KOPT-K1 (cell line): ENCODE results near the gene THTPA.

Experiments used
- H3K27ac ChIP-seq: fragments of 200-600 bp; sonication (generic); 2 replicates; pipeline ENCODE4 v1.5.1; 2016; ENCODE audit warnings: antibody characterized with exemption, mild to moderate bottlenecking, low read depth, low read length; ENCODE audit not compliant: poor library complexity, severe bottlenecking
- H3K36me3 ChIP-seq: fragments of 200-600 bp; sonication (generic); 2 replicates; pipeline ENCODE4 v1.5.1; 2017; ENCODE audit warnings: antibody characterized with exemption, mild to moderate bottlenecking, low read length, moderate library complexity; ENCODE audit not compliant: insufficient read depth
- H3K9me3 ChIP-seq: fragments of 200-600 bp; sonication (generic); 2 replicates; pipeline ENCODE4 v1.5.1; 2017; ENCODE audit warnings: antibody characterized with exemption, low read length, mild to moderate bottlenecking; ENCODE audit not compliant: insufficient read depth, poor library complexity, severe bottlenecking

THTPA gene, protein sequence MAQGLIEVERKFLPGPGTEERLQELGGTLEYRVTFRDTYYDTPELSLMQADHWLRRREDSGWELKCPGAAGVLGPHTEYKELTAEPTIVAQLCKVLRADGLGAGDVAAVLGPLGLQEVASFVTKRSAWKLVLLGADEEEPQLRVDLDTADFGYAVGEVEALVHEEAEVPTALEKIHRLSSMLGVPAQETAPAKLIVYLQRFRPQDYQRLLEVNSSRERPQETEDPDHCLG

DNA sequence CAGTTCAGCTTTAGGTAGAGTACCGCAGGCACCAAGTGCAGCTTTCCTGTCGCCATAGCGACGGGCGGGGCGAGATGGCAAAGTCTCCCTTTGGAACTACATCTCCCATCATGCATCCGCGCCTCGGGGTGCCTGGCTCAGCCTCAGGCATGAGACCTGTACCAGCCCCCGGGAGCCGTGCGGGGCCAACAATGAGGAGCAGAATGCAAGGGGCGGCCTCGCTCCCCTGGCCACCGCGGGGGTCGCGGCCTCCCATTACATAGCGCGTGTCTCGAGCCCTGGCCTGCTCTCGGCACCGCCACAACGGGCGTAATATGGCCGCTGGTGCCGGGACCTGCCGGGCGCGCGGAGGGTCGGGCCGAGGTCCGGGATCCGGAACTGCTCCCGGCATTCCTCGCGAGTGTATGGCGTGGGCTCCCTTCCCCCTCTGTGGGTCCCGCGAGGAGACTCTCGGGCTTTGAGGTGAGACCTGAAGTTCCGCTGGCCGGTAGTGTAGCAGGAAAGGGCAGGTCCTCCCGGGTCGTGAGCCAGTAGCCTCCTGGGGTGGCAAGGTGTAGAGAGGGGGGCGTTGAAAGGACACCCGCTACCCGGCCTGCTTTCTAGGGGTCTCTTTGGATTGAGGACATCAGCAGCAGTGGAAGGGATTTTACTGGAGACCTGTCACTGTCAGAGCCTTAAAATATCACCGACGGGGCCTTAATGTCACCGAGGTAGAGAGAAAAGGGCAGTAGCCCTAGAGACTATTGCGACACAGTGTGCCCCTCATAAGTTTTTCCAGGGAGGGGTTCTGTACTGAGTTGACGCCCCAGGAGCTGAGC, at the start of gene THTPA:
THTPA (plus strand) TSS at position 390 of the 818 bp plus-strand sequence. CDS start 487 bp downstream, outside the sequence.
- Histone ChIP-seq H3K27ac (peak within 1 kb of the TSS; percentile 80), H3K36me3 (peaks cover 34% of the 10 kb centered on the region), H3K9me3 (no peaks in the 10 kb centered on the region)

DNA sequence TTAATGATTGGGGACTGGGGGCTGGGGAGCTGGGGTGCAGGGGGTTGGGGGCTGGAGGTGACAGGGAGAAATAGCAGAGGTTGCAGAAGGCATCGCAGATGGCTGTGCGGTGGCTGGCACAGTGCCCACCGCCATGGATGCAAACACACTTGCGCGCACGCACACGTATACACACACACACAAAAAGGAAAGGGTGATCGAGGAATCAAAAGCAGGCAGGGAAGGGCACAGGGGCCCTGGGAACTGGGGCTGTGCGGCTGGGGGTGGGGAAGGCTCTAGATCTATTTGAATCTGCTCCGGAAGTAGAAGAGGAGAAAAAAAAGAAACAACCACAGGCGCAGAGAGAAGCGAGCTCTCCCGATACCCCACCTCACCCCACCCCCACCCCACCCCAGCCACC, 43.9 kb upstream of the THTPA start:
- H3K27ac ChIP-seq = peak overlapping the region; percentile 50
- H3K36me3 ChIP-seq = no peaks in the 10 kb centered on the region; the same call in 1 of the 2 replicates
- H3K9me3 ChIP-seq = no peaks in the 10 kb centered on the region

DNA sequence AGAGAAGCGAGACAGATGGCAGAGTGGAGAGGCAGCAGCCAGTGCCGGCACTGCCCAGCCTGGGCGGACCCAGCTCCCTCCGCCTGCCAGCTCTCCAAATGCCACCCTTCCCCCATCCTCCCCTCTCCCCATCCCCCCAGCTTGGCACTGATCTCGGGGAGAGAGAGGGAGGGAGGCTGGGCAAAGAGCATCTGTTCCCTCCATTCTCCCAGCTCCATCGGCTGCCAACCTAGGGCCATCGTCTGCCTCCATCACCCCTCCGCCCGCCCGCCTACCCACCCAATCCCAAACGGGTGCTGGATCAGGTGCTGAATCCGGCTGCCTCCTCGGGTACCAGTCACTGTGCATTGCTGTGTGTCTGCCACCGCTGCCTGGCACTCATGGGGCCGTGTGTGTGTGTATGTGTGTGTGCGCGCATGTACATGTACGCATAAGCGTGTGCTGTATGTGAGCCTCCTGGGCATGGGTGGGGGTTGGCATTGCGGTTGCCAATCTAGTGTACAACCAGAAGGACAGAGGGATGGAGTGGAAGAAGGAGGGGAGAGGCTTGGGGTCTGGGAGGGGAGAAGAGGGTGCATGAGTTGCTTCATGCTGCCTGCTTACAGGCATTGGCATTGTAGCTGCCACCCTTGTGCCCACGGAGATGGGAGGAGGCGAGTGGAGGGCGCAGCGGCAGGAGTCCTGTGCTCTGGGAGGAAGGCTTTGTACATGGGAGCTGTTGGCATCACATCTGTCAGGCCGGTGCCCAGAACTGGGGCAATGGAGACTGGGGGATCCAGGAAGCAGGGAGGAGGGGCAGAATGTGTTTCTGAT, 42.9 kb upstream of the THTPA start:
- Histone ChIP-seq H3K9me3 (no peaks in the 10 kb centered on the region), H3K27ac (no peak overlapping the region), H3K36me3 (no peaks in the 10 kb centered on the region; the same call in 1 of the 2 replicates)

DNA sequence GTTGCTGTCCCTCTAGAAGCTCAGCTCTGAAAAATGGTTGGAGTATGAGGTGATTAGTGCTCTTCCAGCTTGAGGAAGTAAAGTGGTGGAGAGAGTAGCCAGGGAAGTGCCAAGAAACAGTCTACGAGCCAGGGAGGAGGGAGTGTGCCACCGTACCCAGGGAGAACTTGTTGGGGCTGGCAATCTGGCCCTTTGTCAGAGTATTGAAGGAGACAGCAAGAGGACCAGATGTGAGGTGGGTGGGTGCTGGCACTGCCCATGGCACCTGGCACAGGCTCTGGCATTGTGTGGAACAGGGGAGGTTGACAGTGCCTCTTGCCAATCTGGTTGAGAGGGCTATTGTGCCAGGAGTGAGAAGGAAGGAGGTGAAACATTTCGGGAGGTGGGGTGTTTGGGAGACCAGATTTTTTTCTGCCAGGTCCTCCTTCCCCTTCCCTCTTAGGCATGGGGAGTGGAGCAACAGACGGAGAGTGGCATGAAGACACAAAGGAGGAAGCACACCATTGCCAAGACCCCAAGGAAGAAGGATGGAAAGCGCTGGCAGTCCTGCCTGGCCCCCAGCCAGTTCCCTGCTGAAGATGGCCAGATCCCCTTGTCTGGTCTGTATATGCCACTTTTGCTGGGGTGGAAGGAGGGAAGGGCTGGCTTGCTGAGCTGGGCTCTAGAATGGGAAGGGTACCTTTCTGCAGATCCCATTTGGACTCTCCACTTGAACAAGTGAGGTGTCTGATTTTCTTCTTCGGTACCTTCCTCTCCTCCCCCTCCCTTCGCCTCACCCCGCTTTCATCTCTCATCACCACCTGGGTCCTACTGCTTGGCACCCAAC, 42.0 kb upstream of the THTPA start:
- Histone ChIP-seq H3K36me3 (no peaks in the 10 kb centered on the region; the same call in 1 of the 2 replicates), H3K27ac (no peak overlapping the region)

DNA sequence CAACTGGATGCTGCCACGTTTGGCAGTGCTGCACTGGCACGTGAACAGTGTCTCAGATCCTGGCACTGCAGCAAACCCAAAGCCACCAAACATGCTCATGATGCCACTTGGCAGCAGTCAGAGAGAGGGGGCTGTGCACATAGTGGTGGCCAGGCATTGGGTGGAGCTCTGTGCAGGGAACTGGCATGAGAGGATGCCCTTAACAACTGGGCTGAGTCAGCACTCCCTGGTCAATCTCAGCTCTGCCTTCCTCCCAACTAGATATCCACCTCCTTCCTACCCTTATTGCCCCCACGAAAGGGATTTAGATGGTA, 41.5 kb upstream of the THTPA start:
- H3K36me3 ChIP-seq = no peaks in the 10 kb centered on the region; the same call in 1 of the 2 replicates
- no peaks in the 10 kb centered on the region for H3K9me3 ChIP-seq
- no peak overlapping the region for H3K27ac ChIP-seq

More for the DNA sequence above, 42.0 kb upstream of the THTPA start:
- no peaks in the 10 kb centered on the region for H3K9me3 ChIP-seq

DNA sequence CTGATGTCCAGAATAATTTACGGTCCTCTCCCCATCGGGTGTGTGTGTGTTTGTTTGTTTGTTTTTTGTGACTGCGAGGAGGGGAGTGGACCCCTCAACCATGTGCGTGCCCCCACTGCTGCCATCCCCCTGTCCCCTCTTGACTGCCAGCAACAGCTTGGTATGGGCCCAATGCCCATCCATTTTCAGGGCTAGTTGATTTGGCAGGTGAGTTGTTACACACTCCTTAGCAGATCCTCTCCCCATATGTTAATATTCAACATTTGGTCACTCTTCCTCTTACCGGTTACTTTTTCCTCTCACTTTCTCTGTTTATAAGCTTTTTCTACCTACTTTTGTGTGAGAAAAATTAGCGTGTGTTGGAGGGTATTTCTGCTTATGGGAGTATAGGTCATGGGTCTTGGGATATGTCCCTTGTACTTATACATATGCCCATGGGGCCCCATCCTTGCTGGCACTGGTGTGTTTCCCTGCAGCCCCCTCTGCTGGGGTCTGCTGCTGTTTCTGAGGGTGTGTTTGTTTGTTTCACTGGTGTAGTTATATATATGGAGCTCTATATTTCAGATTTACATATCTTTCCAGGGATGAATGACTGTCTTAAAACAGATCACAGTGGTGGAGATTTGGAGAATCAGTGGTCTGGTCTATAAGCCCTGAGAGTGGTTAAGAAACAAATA, 38.3 kb upstream of the THTPA start:
- H3K9me3 ChIP-seq = no peaks in the 10 kb centered on the region
- no peaks in the 10 kb centered on the region for H3K36me3 ChIP-seq
- H3K27ac ChIP-seq = no peak overlapping the region

DNA sequence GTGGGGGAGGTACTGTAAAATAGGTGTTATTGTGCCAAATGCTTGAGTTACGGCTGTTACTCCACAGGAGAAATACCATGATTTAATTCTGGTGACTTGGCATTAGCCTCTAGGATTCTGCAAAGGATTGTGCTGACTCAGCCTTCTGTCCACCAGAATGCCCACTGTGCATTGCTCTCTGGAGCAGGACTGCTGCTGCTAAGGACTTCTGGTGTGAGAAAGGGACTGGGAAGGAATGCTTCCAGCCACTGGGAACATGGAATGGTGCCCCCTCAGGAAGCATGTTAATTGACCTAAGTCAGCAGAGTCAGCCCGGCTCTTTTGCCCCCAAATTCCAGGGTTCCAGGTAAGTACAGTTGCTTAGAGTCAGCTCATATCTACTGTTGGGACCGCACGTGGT, 37.4 kb upstream of the THTPA start:
- no peaks in the 10 kb centered on the region for H3K36me3 ChIP-seq
- H3K27ac ChIP-seq = no peak overlapping the region
- no peaks in the 10 kb centered on the region for H3K9me3 ChIP-seq

DNA sequence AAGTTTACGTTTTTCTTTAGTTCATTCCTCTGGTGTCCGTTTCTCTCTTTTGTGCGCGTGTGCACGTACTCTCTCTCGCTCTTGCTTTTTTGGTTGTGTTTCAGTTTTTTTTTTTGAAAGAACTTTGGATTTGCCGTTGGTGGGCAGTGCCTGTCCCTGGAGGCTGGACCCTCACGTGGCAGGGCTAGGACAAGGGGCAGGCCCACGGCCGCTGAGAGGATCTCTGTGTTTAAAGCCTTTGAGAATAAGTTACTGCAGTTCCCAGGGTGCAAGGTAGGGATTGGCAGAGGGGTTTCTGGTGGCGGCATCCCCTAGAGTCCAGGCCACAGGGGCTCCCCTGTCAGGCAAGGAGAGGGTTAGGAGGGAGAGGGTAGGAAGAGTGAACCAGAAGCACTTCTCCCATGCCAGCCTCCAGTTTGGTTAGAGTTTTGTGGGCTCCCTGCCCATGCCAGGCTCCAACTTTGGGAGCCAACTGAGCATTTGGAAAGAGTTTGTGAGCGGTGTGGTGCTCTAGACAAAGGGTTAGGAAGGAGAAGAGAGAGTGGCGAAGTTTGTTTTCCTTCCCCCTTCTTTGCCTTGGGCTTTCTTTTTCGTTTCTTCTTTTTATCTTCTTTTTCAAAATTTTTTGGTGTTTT, 35.1 kb upstream of the THTPA start:
- Histone ChIP-seq H3K36me3 (no peaks in the 10 kb centered on the region), H3K27ac (no peak overlapping the region), H3K9me3 (no peaks in the 10 kb centered on the region)

DNA sequence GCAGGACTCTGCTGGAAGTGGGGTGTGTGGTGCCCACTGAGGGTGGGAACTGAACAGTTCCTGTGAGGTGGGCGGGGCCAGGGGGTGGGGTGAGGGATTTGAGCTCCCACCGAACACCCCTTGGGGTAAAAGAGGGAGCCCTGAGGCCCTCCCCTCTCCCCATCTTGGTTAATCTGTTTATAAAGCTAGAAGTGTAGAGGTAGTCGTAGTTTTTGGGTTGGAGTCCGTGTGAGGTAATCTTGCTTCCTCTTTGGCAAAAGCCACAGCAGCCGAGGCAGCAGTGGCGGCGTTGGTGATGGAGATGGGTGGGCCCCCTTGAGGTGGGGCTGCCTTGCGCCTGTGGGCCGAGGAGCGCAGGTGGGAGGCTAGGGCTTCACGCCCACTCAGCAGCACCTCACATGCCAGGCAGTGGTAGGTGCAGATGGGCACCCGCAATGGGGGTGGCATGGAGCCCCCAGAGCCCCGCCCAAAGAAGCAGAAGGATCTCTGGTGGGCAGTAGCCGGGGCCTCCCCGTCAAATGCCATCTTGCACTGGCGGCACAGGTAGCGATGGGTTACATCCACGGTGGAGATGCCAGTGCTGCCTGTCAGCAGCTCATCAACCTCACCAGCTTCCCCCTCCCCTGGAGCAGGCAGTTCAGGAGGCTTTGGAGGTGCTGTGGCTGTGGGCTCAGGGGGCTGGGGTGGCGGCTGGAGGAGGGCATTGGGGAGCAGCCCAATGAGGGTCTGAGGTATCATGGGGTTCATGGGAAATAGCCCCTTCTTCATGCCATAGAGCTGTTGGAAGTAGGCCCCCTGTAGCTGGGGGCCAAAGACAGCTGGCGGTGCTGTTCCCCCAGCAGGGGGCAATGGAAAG, 34.1 kb upstream of the THTPA start:
- H3K36me3 ChIP-seq = no peaks in the 10 kb centered on the region
- H3K9me3 ChIP-seq = no peaks in the 10 kb centered on the region
- H3K27ac ChIP-seq = no peak overlapping the region

DNA sequence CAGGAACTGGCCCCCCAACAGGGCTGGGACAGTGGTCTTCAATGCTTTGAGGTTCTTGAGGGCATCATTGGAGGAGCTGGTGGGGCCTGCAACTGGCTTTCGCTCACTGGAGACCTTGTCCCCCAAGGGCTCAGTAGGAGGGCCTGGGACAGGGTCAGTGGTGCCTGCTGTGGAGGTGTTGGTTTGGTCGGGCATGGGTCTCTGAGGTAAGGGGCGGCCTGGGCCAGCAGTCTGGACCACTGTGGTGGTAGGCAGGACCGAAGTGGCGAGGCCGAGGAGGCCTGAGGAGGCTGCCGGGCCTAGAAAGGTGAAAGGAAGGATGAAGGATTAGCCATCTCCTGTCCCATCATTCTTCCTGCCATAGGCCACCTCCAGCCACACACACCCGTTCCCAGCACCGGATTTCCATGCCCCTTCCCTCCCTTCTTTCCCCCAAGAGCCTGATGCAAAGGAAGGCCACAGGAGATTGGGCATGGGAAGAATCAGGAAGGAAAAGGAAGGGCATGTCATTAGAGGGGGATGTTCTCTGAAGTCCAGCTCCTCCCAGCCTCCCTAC, 33.4 kb upstream of the THTPA start:
- Histone ChIP-seq H3K27ac (no peak overlapping the region), H3K36me3 (no peaks in the 10 kb centered on the region), H3K9me3 (no peaks in the 10 kb centered on the region)

DNA sequence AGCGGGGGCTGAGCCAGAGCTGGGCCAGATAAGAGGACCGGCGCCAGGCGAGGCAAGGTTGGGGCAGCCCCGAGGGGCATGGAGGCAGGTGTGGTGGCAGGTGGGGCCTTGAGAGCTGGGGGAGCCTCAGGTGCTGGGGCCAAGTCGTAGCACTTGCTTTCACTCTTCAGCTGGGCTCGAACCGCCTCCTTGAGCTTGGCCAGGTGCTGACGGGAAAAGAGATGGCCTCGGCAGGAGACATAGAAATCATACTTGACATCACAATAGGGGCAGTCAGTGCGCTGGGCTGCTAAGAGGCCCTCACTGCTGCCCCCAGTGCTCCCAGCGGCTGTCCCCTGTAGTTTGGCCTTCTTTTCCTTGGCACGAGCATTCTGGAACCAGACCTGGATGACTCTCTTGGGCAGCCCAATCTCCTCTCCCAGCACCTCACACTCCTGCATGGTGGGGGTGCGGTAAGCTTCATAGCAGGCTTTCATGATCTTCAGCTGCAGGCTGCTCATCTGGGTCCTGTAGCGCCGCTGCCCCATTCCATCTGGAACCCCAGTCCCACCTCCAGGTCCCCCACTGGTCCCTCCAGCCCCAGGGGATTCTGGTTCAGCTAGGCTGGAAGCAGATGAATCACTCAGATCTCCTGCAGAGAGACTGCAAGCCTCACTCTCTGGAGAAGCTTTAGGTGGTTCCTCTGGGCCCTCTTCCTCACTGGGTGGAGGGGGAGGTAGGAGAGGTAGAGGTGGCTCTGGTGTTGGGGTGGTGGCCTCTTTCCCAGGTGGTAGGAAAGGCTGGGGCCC, 32.6 kb upstream of the THTPA start:
- Histone ChIP-seq H3K27ac (no peak overlapping the region), H3K9me3 (no peaks in the 10 kb centered on the region), H3K36me3 (no peaks in the 10 kb centered on the region)

DNA sequence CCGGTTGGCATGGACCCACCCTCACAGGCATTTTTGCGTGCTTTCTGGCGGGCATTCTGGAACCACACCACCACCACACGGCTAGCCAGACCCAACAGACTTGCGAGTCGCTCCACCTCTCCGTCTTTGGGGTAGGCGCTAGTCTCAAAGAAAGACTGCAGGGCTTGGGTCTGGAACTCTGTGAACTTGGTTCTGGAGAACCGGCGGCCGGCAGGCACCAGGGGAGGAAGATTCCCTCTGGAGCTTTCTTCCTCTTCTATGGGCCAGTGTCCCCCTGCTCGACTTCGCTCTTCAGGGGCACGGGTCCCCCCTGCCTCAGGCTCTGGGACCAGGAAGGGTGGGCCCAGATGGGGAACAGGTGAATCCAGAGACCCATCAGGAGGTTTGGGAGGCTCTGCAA, 31.1 kb upstream of the THTPA start:
- no peaks in the 10 kb centered on the region for H3K36me3 ChIP-seq
- H3K27ac ChIP-seq = no peak overlapping the region
- no peaks in the 10 kb centered on the region for H3K9me3 ChIP-seq
